Smooth muscle cell (in vitro differentiated cells): Measurements from ENCODE around the gene TXNRD1. TPM values are rescaled to one million over a fixed set of nuclear protein-coding genes. Genes with fewer than 3 reads are reported as not detected.

Source experiments
- DNase-seq: peaks from one replicate; lab custom pipeline; 2025; ENCODE audit not compliant: unreplicated experiment; lab: John Stamatoyannopoulos, UW
- H2AFZ ChIP-seq: fragments of 200-600 bp; sonication (generic); 2 replicates; pipeline ENCODE4 v1.6.0; 2016; ENCODE audit warnings: antibody characterized with exemption, low read depth, mild to moderate bottlenecking
- H3F3A ChIP-seq: fragments of 200-600 bp; sonication (generic); 2 replicates; pipeline ENCODE4 v1.6.0; 2017; ENCODE audit warnings: antibody characterized with exemption, low read depth
- H3K27ac ChIP-seq: fragments of 200-600 bp; sonication (generic); 2 replicates; pipeline ENCODE4 v1.5.1; 2016; ENCODE audit warnings: low read depth, mild to moderate bottlenecking
- H3K27me3 ChIP-seq: fragments of 200-600 bp; sonication (generic); 2 replicates; pipeline ENCODE4 v1.6.1; 2016; ENCODE audit warnings: low read depth, mild to moderate bottlenecking
- H3K36me3 ChIP-seq: fragments of 200-600 bp; sonication (generic); 2 replicates; pipeline ENCODE4 v1.5.1; 2016; ENCODE audit warnings: low read depth
- H3K4me1 ChIP-seq: fragments of 200-600 bp; sonication (generic); 2 replicates; pipeline ENCODE4 v1.5.1; 2016; ENCODE audit warnings: low read depth
- H3K4me2 ChIP-seq: fragments of 200-600 bp; sonication (generic); 2 replicates; pipeline ENCODE4 v1.6.0; 2016; ENCODE audit warnings: mild to moderate bottlenecking
- H3K4me3 ChIP-seq: fragments of 200-600 bp; sonication (generic); 2 replicates; pipeline ENCODE4 v1.5.1; 2016; ENCODE audit warnings: mild to moderate bottlenecking
- H3K79me2 ChIP-seq: fragments of 200-600 bp; sonication (generic); 2 replicates; pipeline ENCODE4 v1.6.0; 2016; ENCODE audit warnings: low read depth, mild to moderate bottlenecking
- H3K9ac ChIP-seq: fragments of 200-600 bp; sonication (generic); 2 replicates; pipeline ENCODE4 v1.6.0; 2016; ENCODE audit warnings: low read depth
- H3K9me3 ChIP-seq: fragments of 200-600 bp; sonication (generic); replicated peaks from 2 replicates; pipeline ENCODE4 v1.5.1; 2016; ENCODE audit warnings: low read depth
- H4K20me1 ChIP-seq: fragments of 200-600 bp; sonication (generic); 2 replicates; pipeline ENCODE4 v1.6.0; 2016; ENCODE audit warnings: low read depth
- WGBS: methylation state at CpG from one replicate; pipeline ENCODE4 v1.1.7; 2016; ENCODE audit warnings: low lambda C conversion rate; 5-methylcytosine and 5-hydroxymethylcytosine counted together
- polyA plus RNA-seq: library from polyadenylated mRNA; unstranded; fragments of >200 nt; fragmentation: Nextera tagmentation; extraction: Ambion mirVana; gene quantifications from 2 replicates; pipeline ENCODE4 v1.2.1, GENCODE V29; 2016
- total RNA-seq: library from RNA; depleted of rRNA; stranded (reverse); fragments of >200 nt; gene quantifications from 2 replicates; pipeline ENCODE4 v1.2.3, GENCODE V29; 2014
- TF ChIP-seq, protein P1 (sequence below): fragments of 200-600 bp; sonication (generic); IDR thresholded peaks from 2 replicates; pipeline ENCODE4 v1.5.1; 2017; ENCODE audit warnings: borderline replicate concordance, mild to moderate bottlenecking, antibody characterized with exemption; ENCODE audit not compliant: insufficient read depth, poor library complexity, severe bottlenecking

TXNRD1 gene
- total and polyA plus RNA-seq, 2 experiments from 2014 or later: 31.1 to 61.7 TPM

DNA sequence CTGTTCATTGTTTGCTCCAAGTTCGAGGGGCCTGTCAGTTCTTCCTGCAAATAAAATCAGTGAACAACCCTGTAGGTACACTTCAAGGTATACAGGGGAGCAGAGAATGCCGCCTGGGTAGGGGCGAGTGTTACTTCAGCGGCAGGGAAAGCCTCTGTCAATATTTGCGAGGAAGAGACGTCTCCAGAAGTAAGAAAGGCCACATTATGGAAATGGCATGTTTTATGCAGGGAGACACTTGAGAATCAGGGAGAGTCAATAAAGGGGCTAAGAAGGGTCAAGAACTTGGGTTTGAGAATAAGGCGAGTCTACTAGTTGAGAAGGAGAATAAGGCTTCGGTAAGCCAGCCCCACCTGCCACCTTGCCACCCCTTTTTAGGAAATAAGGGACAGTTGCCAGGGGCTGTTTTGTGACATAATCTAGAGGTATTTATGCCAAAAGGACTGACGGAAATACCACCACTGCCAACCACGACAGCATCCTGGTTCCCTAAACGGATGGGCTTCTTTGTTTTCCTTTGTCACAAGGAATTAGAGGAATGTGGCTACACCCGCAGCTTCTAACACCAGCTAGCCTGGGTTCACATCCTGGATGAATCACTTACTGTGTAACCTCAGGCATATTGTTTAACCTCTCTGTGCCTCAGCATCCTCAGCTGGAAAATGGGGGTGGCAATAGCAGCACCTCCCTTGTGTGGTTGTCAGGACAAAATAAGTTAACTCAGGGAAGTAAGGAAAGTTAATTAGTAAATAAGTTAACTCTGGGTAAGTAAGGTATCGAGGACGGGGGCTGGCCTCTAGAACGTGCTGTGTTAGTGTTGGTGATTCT, 155.7 kb downstream of the TXNRD1 start:
- H4K20me1 ChIP-seq: no peaks in the 10 kb centered on the region
- H2AFZ ChIP-seq: no peak overlapping the region
- H3K4me1 ChIP-seq: no peaks in the 10 kb centered on the region
- no peak overlapping the region for H3K9ac ChIP-seq
- H3K27ac ChIP-seq: no peak overlapping the region
- no peaks in the 10 kb centered on the region for H3K27me3 ChIP-seq
- no peaks in the 10 kb centered on the region for H3K9me3 ChIP-seq
- H3K4me2 ChIP-seq: no peak overlapping the region
- no peaks in the 10 kb centered on the region for H3K36me3 ChIP-seq
- 61% methylated on average over 15 of the region's 15 CpGs for WGBS
- no peak overlapping the region for H3K4me3 ChIP-seq
- TF ChIP-seq, protein P1, sequence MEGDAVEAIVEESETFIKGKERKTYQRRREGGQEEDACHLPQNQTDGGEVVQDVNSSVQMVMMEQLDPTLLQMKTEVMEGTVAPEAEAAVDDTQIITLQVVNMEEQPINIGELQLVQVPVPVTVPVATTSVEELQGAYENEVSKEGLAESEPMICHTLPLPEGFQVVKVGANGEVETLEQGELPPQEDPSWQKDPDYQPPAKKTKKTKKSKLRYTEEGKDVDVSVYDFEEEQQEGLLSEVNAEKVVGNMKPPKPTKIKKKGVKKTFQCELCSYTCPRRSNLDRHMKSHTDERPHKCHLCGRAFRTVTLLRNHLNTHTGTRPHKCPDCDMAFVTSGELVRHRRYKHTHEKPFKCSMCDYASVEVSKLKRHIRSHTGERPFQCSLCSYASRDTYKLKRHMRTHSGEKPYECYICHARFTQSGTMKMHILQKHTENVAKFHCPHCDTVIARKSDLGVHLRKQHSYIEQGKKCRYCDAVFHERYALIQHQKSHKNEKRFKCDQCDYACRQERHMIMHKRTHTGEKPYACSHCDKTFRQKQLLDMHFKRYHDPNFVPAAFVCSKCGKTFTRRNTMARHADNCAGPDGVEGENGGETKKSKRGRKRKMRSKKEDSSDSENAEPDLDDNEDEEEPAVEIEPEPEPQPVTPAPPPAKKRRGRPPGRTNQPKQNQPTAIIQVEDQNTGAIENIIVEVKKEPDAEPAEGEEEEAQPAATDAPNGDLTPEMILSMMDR: no peak
- no peaks in the 10 kb centered on the region for H3K79me2 ChIP-seq
- no peaks in the 10 kb centered on the region for H3F3A ChIP-seq
- no peak for DNase-seq

DNA sequence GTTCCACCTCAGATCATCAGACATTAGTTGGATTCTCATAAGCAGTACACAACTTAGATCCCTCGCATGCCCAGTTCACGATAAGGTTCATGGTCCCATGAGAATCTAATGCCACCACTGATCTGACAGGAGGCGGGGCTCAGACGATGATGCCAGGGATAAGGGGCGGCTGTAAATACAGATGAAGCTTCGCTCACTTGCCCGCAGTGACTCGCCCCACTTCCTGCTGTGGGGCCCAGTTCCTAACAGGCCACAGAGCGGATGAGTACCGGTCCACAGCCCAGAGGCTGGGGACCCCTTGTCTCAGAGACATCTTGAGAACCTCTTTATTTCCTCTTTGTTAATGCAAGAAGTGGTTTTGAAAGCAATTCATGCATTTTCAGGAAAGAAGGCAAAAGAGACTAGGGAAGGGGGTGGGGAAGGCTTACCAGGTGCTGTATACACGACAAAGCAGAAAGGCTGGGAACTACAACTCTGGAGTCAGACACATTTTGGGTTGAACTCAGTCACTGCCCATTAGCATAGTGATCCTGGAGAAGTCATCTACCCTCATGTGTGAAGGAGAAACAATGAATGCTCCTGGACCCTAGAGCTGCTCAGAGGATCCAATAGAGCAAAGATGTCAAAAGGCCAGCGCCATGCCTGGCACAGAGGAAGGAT, 156.6 kb downstream of the TXNRD1 start:
- 87% methylated on average over 12 of the region's 12 CpGs for WGBS
- Histone ChIP-seq H3K4me2 (no peak overlapping the region), H4K20me1 (no peaks in the 10 kb centered on the region), H3K27me3 (no peaks in the 10 kb centered on the region), H3K27ac (no peak overlapping the region), H3K9me3 (no peaks in the 10 kb centered on the region), H3K4me3 (no peak overlapping the region), H2AFZ (no peak overlapping the region), H3K79me2 (no peaks in the 10 kb centered on the region), H3K9ac (no peak overlapping the region), H3K4me1 (no peaks in the 10 kb centered on the region), H3K36me3 (no peaks in the 10 kb centered on the region), H3F3A (no peaks in the 10 kb centered on the region)
- TF ChIP-seq, protein P1: no peak
- no peak for DNase-seq

DNA sequence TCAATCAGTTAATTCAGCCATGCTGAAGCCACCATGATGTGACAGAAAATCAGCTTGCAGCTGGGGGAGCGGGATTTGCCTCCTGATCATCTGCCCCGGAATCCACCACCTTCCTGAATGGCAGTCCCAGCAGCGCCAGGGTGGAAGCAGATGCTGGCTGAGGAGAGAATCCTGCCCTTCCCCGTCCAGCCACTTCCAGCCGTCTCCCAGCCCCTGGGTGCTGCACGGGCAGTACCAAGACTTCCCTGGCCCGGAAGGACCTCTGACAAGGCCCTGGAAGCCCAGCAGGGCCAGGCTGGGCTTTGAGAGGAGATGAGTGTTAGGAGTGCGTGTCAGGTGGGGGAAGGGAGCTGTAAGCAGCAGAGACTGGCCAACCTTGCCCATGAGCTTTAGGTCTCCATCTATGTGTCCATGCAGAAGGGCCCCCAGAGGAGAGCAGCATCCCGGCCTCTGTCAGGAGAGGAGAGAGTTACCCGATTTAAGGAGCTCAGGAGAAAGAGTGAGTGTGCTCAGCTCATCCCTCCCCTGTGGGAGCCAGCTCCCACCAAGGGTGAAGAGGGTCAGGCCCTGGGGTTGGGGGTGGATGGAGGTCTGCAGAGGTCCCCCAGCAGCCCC, 157.2 kb downstream of the TXNRD1 start:
- Histone ChIP-seq H3K4me2 (no peak overlapping the region), H3F3A (no peaks in the 10 kb centered on the region), H3K27me3 (no peaks in the 10 kb centered on the region), H3K4me1 (no peaks in the 10 kb centered on the region), H3K9me3 (no peaks in the 10 kb centered on the region), H3K79me2 (no peaks in the 10 kb centered on the region), H3K36me3 (no peaks in the 10 kb centered on the region), H4K20me1 (no peaks in the 10 kb centered on the region), H3K9ac (no peak overlapping the region), H3K4me3 (no peak overlapping the region), H3K27ac (no peak overlapping the region), H2AFZ (no peak overlapping the region)
- no peak for DNase-seq
- TF ChIP-seq, protein P1: no peak
- 94% methylated on average over 10 of the region's 10 CpGs for WGBS
